GM21529 (cell line): Measurements from ENCODE around the gene TMEM132D.
"Not testable (repeated sequence)": the region's sequence is repeated elsewhere in the genome, so short reads cannot be mapped to it uniquely, and the experiment has no call there.

Source experiments
- ATAC-seq: cut with Tn5 transposase; IDR thresholded peaks from one replicate; pipeline ENCODE4 v1.9.1; 2021; ENCODE audit not compliant: unreplicated experiment

TMEM132D gene

GRCh38 chr12:129549656-129550055 is 354.2 kb downstream of the TMEM132D start:
- no peak for ATAC-seq

GRCh38 chr12:129549020-129549419 is 354.8 kb downstream of the TMEM132D start:
- not testable (repeated sequence) for ATAC-seq

GRCh38 chr12:129544716-129545115 is 359.1 kb downstream of the TMEM132D start:
- ATAC-seq, result no peak

- ATAC-seq, result no peak
These were observed 362.9 kb downstream of the TMEM132D start for GRCh38 chr12:129540954-129541353.

- no peak for ATAC-seq
These were observed 363.6 kb downstream of the TMEM132D start for GRCh38 chr12:129540249-129540648.

GRCh38 chr12:129538724-129539335 is 365.0 kb downstream of the TMEM132D start:
- ATAC-seq, result not testable (repeated sequence)

- no peak for ATAC-seq
These were observed 365.7 kb downstream of the TMEM132D start for GRCh38 chr12:129538137-129538536.

- ATAC-seq, result no peak
These were observed 368.7 kb downstream of the TMEM132D start for GRCh38 chr12:129534966-129535750.

- ATAC-seq, result no peak
These were observed 370.9 kb downstream of the TMEM132D start for GRCh38 chr12:129532707-129533499.

GRCh38 chr12:129532082-129532481 is 371.7 kb downstream of the TMEM132D start:
- no peak for ATAC-seq

- ATAC-seq, result no peak
These were observed 372.8 kb downstream of the TMEM132D start for GRCh38 chr12:129530984-129531383.

- ATAC-seq, result no peak
These were observed 373.3 kb downstream of the TMEM132D start for GRCh38 chr12:129530517-129530916.

- ATAC-seq, result no peak
These were observed 376.3 kb downstream of the TMEM132D start for GRCh38 chr12:129527506-129527905.

GRCh38 chr12:129523621-129524020 is 380.2 kb downstream of the TMEM132D start:
- no peak for ATAC-seq

- ATAC-seq, result no peak
These were observed 383.1 kb downstream of the TMEM132D start for GRCh38 chr12:129520739-129521138.

- ATAC-seq, result no peak
These were observed 400.0 kb downstream of the TMEM132D start for GRCh38 chr12:129503802-129504201.

- no peak for ATAC-seq
These were observed 407.6 kb downstream of the TMEM132D start for GRCh38 chr12:129496226-129496625.

- ATAC-seq, result no peak
These were observed 409.1 kb downstream of the TMEM132D start for GRCh38 chr12:129494766-129495165.

GRCh38 chr12:129494260-129494659 is 409.6 kb downstream of the TMEM132D start:
- ATAC-seq, result no peak

GRCh38 chr12:129489100-129489676 is 414.6 kb downstream of the TMEM132D start:
- no peak for ATAC-seq

- no peak for ATAC-seq
These were observed 416.9 kb downstream of the TMEM132D start for GRCh38 chr12:129486931-129487330.
